ENCODE results near the gene HAND2.

The HAND2 gene

GRCh38 chr4:173503330-173504180, 26.5 kb downstream of the HAND2 start:
- Histone ChIP-seq H3K4me2 (ENCODE audit: low read length) (no peak overlapping the region), H3K4me1 (ENCODE audit: low read length) (peaks cover 10% of the 10 kb centered on the region), H3K79me2 (ENCODE audit: low read length) (no peaks in the 10 kb centered on the region), H3K27me3 (ENCODE audit: low read depth, low read length) (no peaks in the 10 kb centered on the region), H4K20me1 (ENCODE audit: insufficient read depth, low read length) (no peaks in the 10 kb centered on the region), H3K9me3 (ENCODE audit: insufficient read depth, low read length) (no peaks in the 10 kb centered on the region), H3K27ac (ENCODE audit: low read length) (no peak overlapping the region), H2AFZ (ENCODE audit: low read depth, low read length) (no peak overlapping the region), H3K9ac (ENCODE audit: low read length) (no peak overlapping the region), H3K4me3 (ENCODE audit: low read length) (no peak overlapping the region), H3K36me3 (replicated peaks; ENCODE audit: low read depth, low read length) (no peaks in the 10 kb centered on the region)
- no peak for TF ChIP-seq EZH2phosphoT487 (IDR thresholded peaks at IDR 0.05; ENCODE audit: low read depth)
- TF ChIP-seq, protein P1, sequence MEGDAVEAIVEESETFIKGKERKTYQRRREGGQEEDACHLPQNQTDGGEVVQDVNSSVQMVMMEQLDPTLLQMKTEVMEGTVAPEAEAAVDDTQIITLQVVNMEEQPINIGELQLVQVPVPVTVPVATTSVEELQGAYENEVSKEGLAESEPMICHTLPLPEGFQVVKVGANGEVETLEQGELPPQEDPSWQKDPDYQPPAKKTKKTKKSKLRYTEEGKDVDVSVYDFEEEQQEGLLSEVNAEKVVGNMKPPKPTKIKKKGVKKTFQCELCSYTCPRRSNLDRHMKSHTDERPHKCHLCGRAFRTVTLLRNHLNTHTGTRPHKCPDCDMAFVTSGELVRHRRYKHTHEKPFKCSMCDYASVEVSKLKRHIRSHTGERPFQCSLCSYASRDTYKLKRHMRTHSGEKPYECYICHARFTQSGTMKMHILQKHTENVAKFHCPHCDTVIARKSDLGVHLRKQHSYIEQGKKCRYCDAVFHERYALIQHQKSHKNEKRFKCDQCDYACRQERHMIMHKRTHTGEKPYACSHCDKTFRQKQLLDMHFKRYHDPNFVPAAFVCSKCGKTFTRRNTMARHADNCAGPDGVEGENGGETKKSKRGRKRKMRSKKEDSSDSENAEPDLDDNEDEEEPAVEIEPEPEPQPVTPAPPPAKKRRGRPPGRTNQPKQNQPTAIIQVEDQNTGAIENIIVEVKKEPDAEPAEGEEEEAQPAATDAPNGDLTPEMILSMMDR (IDR thresholded peaks at IDR 0.05; ENCODE audit: low read depth, low read length): no peak

GRCh38 chr4:173502282-173502681, 27.7 kb downstream of the HAND2 start:
- no peak overlapping the region for H3K4me3 ChIP-seq (ENCODE audit: low read length)
- no peak overlapping the region for H3K4me2 ChIP-seq (ENCODE audit: low read length)
- H3K79me2 ChIP-seq (ENCODE audit: low read length): no peaks in the 10 kb centered on the region
- no peaks in the 10 kb centered on the region for H4K20me1 ChIP-seq (ENCODE audit: insufficient read depth, low read length)
- H3K27me3 ChIP-seq (ENCODE audit: low read depth, low read length): no peaks in the 10 kb centered on the region
- no peak overlapping the region for H3K27ac ChIP-seq (ENCODE audit: low read length)
- no peaks in the 10 kb centered on the region for H3K36me3 ChIP-seq (replicated peaks; ENCODE audit: low read depth, low read length)
- no peak overlapping the region for H3K9ac ChIP-seq (ENCODE audit: low read length)
- no peaks in the 10 kb centered on the region for H3K9me3 ChIP-seq (ENCODE audit: insufficient read depth, low read length)
- H2AFZ ChIP-seq (ENCODE audit: low read depth, low read length): no peak overlapping the region
- peaks cover 18% of the 10 kb centered on the region for H3K4me1 ChIP-seq (ENCODE audit: low read length)
- TF ChIP-seq EZH2phosphoT487 (IDR thresholded peaks at IDR 0.05; ENCODE audit: low read depth): no peak
- TF ChIP-seq, protein P1 (IDR thresholded peaks at IDR 0.05; ENCODE audit: low read depth, low read length): no peak

DNA sequence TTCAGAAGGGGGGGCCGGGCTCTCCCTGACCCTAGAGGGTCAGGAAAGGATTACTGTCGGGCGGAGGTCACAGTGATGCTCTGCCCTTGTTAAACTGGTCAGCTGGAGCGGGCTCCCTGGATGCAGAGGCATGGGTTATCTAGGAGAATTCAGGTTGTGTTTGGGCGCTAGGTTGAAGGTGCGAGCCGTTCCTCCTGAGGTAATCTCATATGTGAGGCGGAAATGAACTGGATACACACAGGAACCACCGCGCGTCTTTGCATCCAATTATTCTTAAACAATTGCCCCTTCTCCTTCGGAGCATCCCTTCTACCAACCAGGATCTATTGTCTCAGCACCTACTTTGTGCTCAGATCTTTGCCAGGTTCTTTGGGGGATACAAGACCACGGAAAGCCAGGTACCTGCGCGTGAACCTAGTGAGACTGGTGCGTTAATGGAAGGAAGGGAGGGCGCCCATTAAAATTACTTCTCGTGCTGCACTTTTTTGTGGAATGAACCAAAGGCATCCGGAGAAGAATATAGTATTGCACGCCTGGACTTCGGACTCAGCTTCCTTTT, 28.4 kb downstream of the HAND2 start:
- no peaks in the 10 kb centered on the region for H3K79me2 ChIP-seq (ENCODE audit: low read length)
- H3K27ac ChIP-seq (ENCODE audit: low read length): no peak overlapping the region
- H3K36me3 ChIP-seq (replicated peaks; ENCODE audit: low read depth, low read length): no peaks in the 10 kb centered on the region
- H3K4me1 ChIP-seq (ENCODE audit: low read length): peaks cover 18% of the 10 kb centered on the region
- H3K9ac ChIP-seq (ENCODE audit: low read length): no peak overlapping the region
- H3K4me3 ChIP-seq (ENCODE audit: low read length): no peak overlapping the region
- no peaks in the 10 kb centered on the region for H3K9me3 ChIP-seq (ENCODE audit: insufficient read depth, low read length)
- H3K4me2 ChIP-seq (ENCODE audit: low read length): no peak overlapping the region
- no peaks in the 10 kb centered on the region for H4K20me1 ChIP-seq (ENCODE audit: insufficient read depth, low read length)
- H3K27me3 ChIP-seq (ENCODE audit: low read depth, low read length): no peaks in the 10 kb centered on the region
- TF ChIP-seq EZH2phosphoT487 (IDR thresholded peaks at IDR 0.05; ENCODE audit: low read depth): no peak
- TF ChIP-seq, protein P1 (IDR thresholded peaks at IDR 0.05; ENCODE audit: low read depth, low read length): no peak
- H2AFZ ChIP-seq (ENCODE audit: low read depth, low read length): no peak overlapping the region

GRCh38 chr4:173500841-173501591, 29.0 kb downstream of the HAND2 start:
- H2AFZ ChIP-seq (ENCODE audit: low read depth, low read length): no peak overlapping the region
- H3K79me2 ChIP-seq (ENCODE audit: low read length): no peaks in the 10 kb centered on the region
- H4K20me1 ChIP-seq (ENCODE audit: insufficient read depth, low read length): no peaks in the 10 kb centered on the region
- H3K4me3 ChIP-seq (ENCODE audit: low read length): no peak overlapping the region
- no peak overlapping the region for H3K27ac ChIP-seq (ENCODE audit: low read length)
- H3K4me2 ChIP-seq (ENCODE audit: low read length): no peak overlapping the region
- no peaks in the 10 kb centered on the region for H3K27me3 ChIP-seq (ENCODE audit: low read depth, low read length)
- H3K36me3 ChIP-seq (replicated peaks; ENCODE audit: low read depth, low read length): no peaks in the 10 kb centered on the region
- H3K4me1 ChIP-seq (ENCODE audit: low read length): peaks cover 13% of the 10 kb centered on the region
- H3K9me3 ChIP-seq (ENCODE audit: insufficient read depth, low read length): no peaks in the 10 kb centered on the region
- TF ChIP-seq EZH2phosphoT487 (IDR thresholded peaks at IDR 0.05; ENCODE audit: low read depth): no peak
- TF ChIP-seq, protein P1 (IDR thresholded peaks at IDR 0.05; ENCODE audit: low read depth, low read length): no peak
- no peak overlapping the region for H3K9ac ChIP-seq (ENCODE audit: low read length)
